MM.1S (cell line): Measurements from ENCODE around the gene SPINT1.

Experiments used
- DNase-seq: peaks from one replicate; pipeline ENCODE4 v3.0.0-alpha.2; 2015
- H2AFZ ChIP-seq: fragments of 300-600 bp; sonication (generic); 2 replicates; pipeline ENCODE4 v1.6.0; 2016; ENCODE audit warnings: antibody characterized with exemption, low read length
- H3F3A ChIP-seq: fragments of 300-600 bp; sonication (generic); 2 replicates; pipeline ENCODE4 v1.6.1; 2016; ENCODE audit warnings: mild to moderate bottlenecking, antibody characterized with exemption, low read length, moderate library complexity, mixed read lengths; ENCODE audit not compliant: insufficient read depth
- H3K27ac ChIP-seq: fragments of 300-600 bp; sonication (generic); 2 replicates; pipeline ENCODE4 v1.5.1; 2016; ENCODE audit warnings: mild to moderate bottlenecking, low read length
- H3K27me3 ChIP-seq: fragments of 300-600 bp; sonication (generic); replicated peaks from 2 replicates; pipeline ENCODE4 v1.6.0; 2016; ENCODE audit warnings: low read length; ENCODE audit not compliant: insufficient read depth
- H3K36me3 ChIP-seq: fragments of 300-600 bp; sonication (generic); replicated peaks from 2 replicates; pipeline ENCODE4 v1.6.1; 2016; ENCODE audit warnings: mild to moderate bottlenecking, low read length, mixed read lengths; ENCODE audit not compliant: insufficient read depth
- H3K4me1 ChIP-seq: fragments of 300-600 bp; sonication (generic); 2 replicates; pipeline ENCODE4 v1.6.1; 2016; ENCODE audit warnings: low read length, mixed read lengths
- H3K4me2 ChIP-seq: fragments of 300-600 bp; sonication (generic); 2 replicates; pipeline ENCODE4 v1.6.0; 2016; ENCODE audit warnings: low read depth, low read length
- H3K4me3 ChIP-seq: fragments of 300-600 bp; sonication (generic); 2 replicates; pipeline ENCODE4 v1.5.1; 2016; ENCODE audit warnings: low read length, mixed read lengths
- H3K79me2 ChIP-seq: fragments of 300-600 bp; sonication (generic); 2 replicates; pipeline ENCODE4 v1.6.1; 2016; ENCODE audit warnings: mixed run types, low read length, mixed read lengths
- H3K9ac ChIP-seq: fragments of 300-600 bp; sonication (generic); 2 replicates; pipeline ENCODE4 v1.6.1; 2016; ENCODE audit warnings: low read length, mixed read lengths
- H3K9me2 ChIP-seq: fragments of 300-600 bp; sonication (generic); replicated peaks from 2 replicates; pipeline ENCODE4 v1.6.1; 2016; ENCODE audit warnings: mild to moderate bottlenecking, low read length, mixed read lengths; ENCODE audit not compliant: insufficient read depth
- H3K9me3 ChIP-seq: fragments of 300-600 bp; sonication (generic); replicated peaks from 2 replicates; pipeline ENCODE4 v1.6.1; 2016; ENCODE audit warnings: mild to moderate bottlenecking, low read length, mixed read lengths; ENCODE audit not compliant: insufficient read depth
- H4K20me1 ChIP-seq: fragments of 300-600 bp; sonication (generic); 2 replicates; pipeline ENCODE4 v1.6.1; 2016; ENCODE audit warnings: mild to moderate bottlenecking, low read length, moderate library complexity, mixed read lengths; ENCODE audit not compliant: insufficient read depth
- EZH2 ChIP-seq: fragments of 300-600 bp; sonication (generic); optimal IDR thresholded peaks from 2 replicates; pipeline ENCODE3; 2017; ENCODE audit warnings: low read depth, mild to moderate bottlenecking, antibody characterized with exemption, low read length, mixed read lengths
- EZH2phosphoT487 ChIP-seq: fragments of 300-600 bp; sonication (generic); IDR thresholded peaks from 2 replicates; pipeline ENCODE4 v1.6.1; 2018; ENCODE audit warnings: antibody characterized with exemption, low read length
- TF ChIP-seq, protein P1 (sequence below): fragments of 300-600 bp; sonication (generic); IDR thresholded peaks from 2 replicates; pipeline ENCODE4 v1.5.1; 2016; ENCODE audit warnings: antibody characterized with exemption, low read length, mixed read lengths

The SPINT1 gene

GRCh38 chr15:40886586-40886985, 42.7 kb downstream of the SPINT1 start:
- no peaks in the 10 kb centered on the region for H3K9me3 ChIP-seq
- H3K9me2 ChIP-seq: no peaks in the 10 kb centered on the region
- H2AFZ ChIP-seq: no peak overlapping the region
- no peaks in the 10 kb centered on the region for H3K27me3 ChIP-seq
- no peak overlapping the region for H3K9ac ChIP-seq
- H3K79me2 ChIP-seq: no peaks in the 10 kb centered on the region
- H3K4me1 ChIP-seq: peaks cover 14% of the 10 kb centered on the region
- H3K4me3 ChIP-seq: no peak overlapping the region
- no peak overlapping the region for H3K27ac ChIP-seq
- no peaks in the 10 kb centered on the region for H3K36me3 ChIP-seq
- H3F3A ChIP-seq: no peaks in the 10 kb centered on the region
- TF ChIP-seq EZH2 (no peak), EZH2phosphoT487 (no peak)
- TF ChIP-seq, protein P1, sequence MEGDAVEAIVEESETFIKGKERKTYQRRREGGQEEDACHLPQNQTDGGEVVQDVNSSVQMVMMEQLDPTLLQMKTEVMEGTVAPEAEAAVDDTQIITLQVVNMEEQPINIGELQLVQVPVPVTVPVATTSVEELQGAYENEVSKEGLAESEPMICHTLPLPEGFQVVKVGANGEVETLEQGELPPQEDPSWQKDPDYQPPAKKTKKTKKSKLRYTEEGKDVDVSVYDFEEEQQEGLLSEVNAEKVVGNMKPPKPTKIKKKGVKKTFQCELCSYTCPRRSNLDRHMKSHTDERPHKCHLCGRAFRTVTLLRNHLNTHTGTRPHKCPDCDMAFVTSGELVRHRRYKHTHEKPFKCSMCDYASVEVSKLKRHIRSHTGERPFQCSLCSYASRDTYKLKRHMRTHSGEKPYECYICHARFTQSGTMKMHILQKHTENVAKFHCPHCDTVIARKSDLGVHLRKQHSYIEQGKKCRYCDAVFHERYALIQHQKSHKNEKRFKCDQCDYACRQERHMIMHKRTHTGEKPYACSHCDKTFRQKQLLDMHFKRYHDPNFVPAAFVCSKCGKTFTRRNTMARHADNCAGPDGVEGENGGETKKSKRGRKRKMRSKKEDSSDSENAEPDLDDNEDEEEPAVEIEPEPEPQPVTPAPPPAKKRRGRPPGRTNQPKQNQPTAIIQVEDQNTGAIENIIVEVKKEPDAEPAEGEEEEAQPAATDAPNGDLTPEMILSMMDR: no peak
- no peaks in the 10 kb centered on the region for H4K20me1 ChIP-seq
- H3K4me2 ChIP-seq: no peak overlapping the region
- no peak for DNase-seq

GRCh38 chr15:40889112-40889511, 45.3 kb downstream of the SPINT1 start:
- no peak overlapping the region for H3K9ac ChIP-seq
- TF ChIP-seq EZH2phosphoT487 (no peak), EZH2 (no peak)
- TF ChIP-seq, protein P1: no peak
- H2AFZ ChIP-seq: no peak overlapping the region
- H4K20me1 ChIP-seq: no peaks in the 10 kb centered on the region
- H3K9me2 ChIP-seq: no peaks in the 10 kb centered on the region
- H3K4me2 ChIP-seq: no peak overlapping the region
- DNase-seq: no peak
- no peak overlapping the region for H3K4me3 ChIP-seq
- H3K27me3 ChIP-seq: no peaks in the 10 kb centered on the region
- 0 out of 2 replicates have a peak, but pooled peaks cover 5% of the 10 kb centered on the region for H3F3A ChIP-seq
- H3K27ac ChIP-seq: no peak overlapping the region
- peaks cover 25% of the 10 kb centered on the region for H3K4me1 ChIP-seq
- H3K36me3 ChIP-seq: no peaks in the 10 kb centered on the region
- no peaks in the 10 kb centered on the region for H3K79me2 ChIP-seq
- H3K9me3 ChIP-seq: no peaks in the 10 kb centered on the region

- Histone ChIP-seq H3K79me2 (peaks cover 17% of the 10 kb centered on the region), H3K27me3 (no peaks in the 10 kb centered on the region), H4K20me1 (no peaks in the 10 kb centered on the region), H3K4me2 (peak overlapping the region; percentile 44; the same call in 1 of the 2 replicates), H3K9ac (no peak overlapping the region), H3K4me1 (peaks cover 25% of the 10 kb centered on the region), H3K27ac (no peak overlapping the region), H3K9me2 (no peaks in the 10 kb centered on the region), H3K9me3 (no peaks in the 10 kb centered on the region), H2AFZ (peak overlapping the region; percentile 55; the same call in 1 of the 2 replicates), H3F3A (peaks cover 9% of the 10 kb centered on the region), H3K4me3 (no peak overlapping the region), H3K36me3 (no peaks in the 10 kb centered on the region)
- no peak for DNase-seq
- TF ChIP-seq, protein P1: no peak
- TF ChIP-seq EZH2phosphoT487 (no peak), EZH2 (no peak)
Observed at GRCh38 chr15:40891138-40891537, 47.3 kb downstream of the SPINT1 start.
